ENCODE measurements around the gene ING1. TPM values are rescaled to one million over a fixed set of nuclear protein-coding genes. Genes with fewer than 3 reads are reported as not detected.
"Not testable (repeated sequence)": the region's sequence is repeated elsewhere in the genome, so short reads cannot be mapped to it uniquely, and the experiment has no call there.

Gene ING1
- total RNA-seq, result 10 to 100 TPM; 19.5 to 21.1 TPM

GRCh38 chr13:110713642-110713952 is at the start of gene ING1:
ING1 (plus strand) TSS chr13:110713700; CDS start chr13:110714150, 450 bp downstream.
- no peak for ATAC-seq (ENCODE audit: low read depth)
- Mint-ChIP-seq H3K36me3 (peaks cover 2% of the 10 kb centered on the region), H3K27ac (peak within 1 kb of the TSS; percentile 93), H3K27me3 (no peaks in the 10 kb centered on the region), H3K4me3 (peak within 1 kb of the TSS; percentile 98), H3K4me1 (peaks cover 17% of the 10 kb centered on the region), H3K9me3 (no peaks in the 10 kb centered on the region)
- POLR2A ChIA-PET, result interaction anchor here (0.6 to 2.1 kb wide), 2 partner anchors 98 to 151 kb away, joined by 3 to 8 read pairs; partner anchors contain the start of gene NAXD
- no peak for DNase-seq

- POLR2A ChIA-PET, result interaction anchor here (0.8 kb wide), 1 partner anchor 48 kb away, joined by 3 read pairs; no protein-coding TSS in a partner anchor
- Mint-ChIP-seq H3K36me3 (peaks cover 52% of the 10 kb centered on the region), H3K4me1 (peaks cover 2% of the 10 kb centered on the region), H3K4me3 (no peak overlapping the region), H3K9me3 (peaks cover 2% of the 10 kb centered on the region), H3K27me3 (no peaks in the 10 kb centered on the region), H3K27ac (no peak overlapping the region)
- DNase-seq (no peak), ATAC-seq (ENCODE audit: low read depth) (no peak)
Measured at GRCh38 chr13:110664041-110664440, 49.5 kb upstream of the ING1 start.

GRCh38 chr13:110664673-110665072 is 48.8 kb upstream of the ING1 start:
- POLR2A ChIA-PET, result no interaction called here

GRCh38 chr13:110665491-110666254 is 47.8 kb upstream of the ING1 start:
- Mint-ChIP-seq H3K27me3 (no peaks in the 10 kb centered on the region), H3K4me1 (no peaks in the 10 kb centered on the region), H3K36me3 (peaks cover 47% of the 10 kb centered on the region), H3K27ac (no peak overlapping the region), H3K9me3 (no peaks in the 10 kb centered on the region), H3K4me3 (no peak overlapping the region)
- DNase-seq (no peak), ATAC-seq (ENCODE audit: low read depth) (no peak)
- POLR2A ChIA-PET, result no interaction called here

More at GRCh38 chr13:110664673-110665072, 48.8 kb upstream of the ING1 start:
- Mint-ChIP-seq H3K4me1 (no peaks in the 10 kb centered on the region), H3K27me3 (no peaks in the 10 kb centered on the region), H3K36me3 (peaks cover 49% of the 10 kb centered on the region), H3K4me3 (no peak overlapping the region), H3K27ac (no peak overlapping the region), H3K9me3 (peaks cover 2% of the 10 kb centered on the region)
- DNase-seq (no peak), ATAC-seq (ENCODE audit: low read depth) (no peak)

- H3K4me1 Mint-ChIP-seq, result no peaks in the 10 kb centered on the region
- H3K27ac Mint-ChIP-seq, result no peak overlapping the region
- POLR2A ChIA-PET, result no interaction called here
- H3K36me3 Mint-ChIP-seq, result peaks cover 47% of the 10 kb centered on the region
- DNase-seq (no peak), ATAC-seq (ENCODE audit: low read depth) (no peak)
- no peaks in the 10 kb centered on the region for H3K9me3 Mint-ChIP-seq
- no peaks in the 10 kb centered on the region for H3K27me3 Mint-ChIP-seq
- H3K4me3 Mint-ChIP-seq, result no peak overlapping the region
Measured at GRCh38 chr13:110666255-110666533, 47.3 kb upstream of the ING1 start.

GRCh38 chr13:110669036-110669435 is 44.5 kb upstream of the ING1 start:
- ATAC-seq (ENCODE audit: low read depth) (no peak), DNase-seq (no peak)
- no peaks in the 10 kb centered on the region for H3K9me3 Mint-ChIP-seq
- peaks cover 3% of the 10 kb centered on the region for H3K4me1 Mint-ChIP-seq
- no peaks in the 10 kb centered on the region for H3K27me3 Mint-ChIP-seq
- H3K36me3 Mint-ChIP-seq, result peaks cover 47% of the 10 kb centered on the region
- no peak overlapping the region for H3K4me3 Mint-ChIP-seq
- POLR2A ChIA-PET, result no interaction called here
- no peak overlapping the region for H3K27ac Mint-ChIP-seq

GRCh38 chr13:110669814-110670213 is 43.7 kb upstream of the ING1 start:
- peaks cover 51% of the 10 kb centered on the region for H3K36me3 Mint-ChIP-seq
- DNase-seq; H3K9me3 Mint-ChIP-seq; H3K27ac Mint-ChIP-seq; ATAC-seq (ENCODE audit: low read depth); H3K27me3 Mint-ChIP-seq; POLR2A ChIA-PET; H3K4me1 Mint-ChIP-seq; H3K4me3 Mint-ChIP-seq: not testable (repeated sequence)

GRCh38 chr13:110676595-110677587 is 36.6 kb upstream of the ING1 start:
- Mint-ChIP-seq H3K36me3 (peaks cover 67% of the 10 kb centered on the region), H3K27ac (no peak overlapping the region), H3K27me3 (no peaks in the 10 kb centered on the region), H3K4me1 (peaks cover 10% of the 10 kb centered on the region), H3K9me3 (no peaks in the 10 kb centered on the region), H3K4me3 (no peak overlapping the region)
- ATAC-seq (ENCODE audit: low read depth) (no peak), DNase-seq (no peak)
- POLR2A ChIA-PET, result no interaction called here

GRCh38 chr13:110677731-110678545 is 35.6 kb upstream of the ING1 start:
- Mint-ChIP-seq H3K4me1 (peaks cover 7% of the 10 kb centered on the region), H3K27me3 (no peaks in the 10 kb centered on the region), H3K9me3 (no peaks in the 10 kb centered on the region), H3K36me3 (peaks cover 58% of the 10 kb centered on the region), H3K4me3 (no peak overlapping the region), H3K27ac (no peak overlapping the region)
- no peak for DNase-seq
- ATAC-seq (ENCODE audit: low read depth), result no peak
- POLR2A ChIA-PET, result no interaction called here

GRCh38 chr13:110680852-110681251 is 32.6 kb upstream of the ING1 start:
- H3K4me3 Mint-ChIP-seq, result no peak overlapping the region
- no peaks in the 10 kb centered on the region for H3K27me3 Mint-ChIP-seq
- no peak overlapping the region for H3K27ac Mint-ChIP-seq
- POLR2A ChIA-PET, result interaction anchor here (0.9 kb wide), 1 partner anchor 10 kb away, joined by 3 read pairs; no protein-coding TSS in a partner anchor
- peaks cover 39% of the 10 kb centered on the region for H3K36me3 Mint-ChIP-seq
- no peak for DNase-seq
- ATAC-seq (ENCODE audit: low read depth), result no peak
- H3K9me3 Mint-ChIP-seq, result no peaks in the 10 kb centered on the region
- peaks cover 10% of the 10 kb centered on the region for H3K4me1 Mint-ChIP-seq

- DNase-seq (no peak), ATAC-seq (ENCODE audit: low read depth) (no peak)
- Mint-ChIP-seq H3K4me3 (no peak overlapping the region), H3K27ac (no peak overlapping the region), H3K27me3 (no peaks in the 10 kb centered on the region), H3K36me3 (peaks cover 29% of the 10 kb centered on the region), H3K4me1 (peaks cover 6% of the 10 kb centered on the region), H3K9me3 (no peaks in the 10 kb centered on the region)
- POLR2A ChIA-PET, result interaction anchor here (0.9 kb wide), 1 partner anchor 9 kb away, joined by 3 read pairs; no protein-coding TSS in a partner anchor
Measured at GRCh38 chr13:110681868-110682550, 31.5 kb upstream of the ING1 start.

- Mint-ChIP-seq H3K27me3 (no peaks in the 10 kb centered on the region), H3K36me3 (peaks cover 29% of the 10 kb centered on the region), H3K4me1 (peaks cover 5% of the 10 kb centered on the region), H3K27ac (no peak overlapping the region), H3K4me3 (no peak overlapping the region), H3K9me3 (no peaks in the 10 kb centered on the region)
- POLR2A ChIA-PET, result interaction anchor here (2.3 kb wide), 1 partner anchor 33 kb away, joined by 9 read pairs; no protein-coding TSS in a partner anchor
- no peak for DNase-seq
- no peak for ATAC-seq (ENCODE audit: low read depth)
Measured at GRCh38 chr13:110682746-110683145, 30.8 kb upstream of the ING1 start.

Data from activated naive CD8-positive, alpha-beta T cell treated with anti-CD3 and anti-CD28 coated beads, Interleukin-2, amount 10 ng/mL, durations not matched to agents 7 days and 5 days (primary cell).